Liver (tissue), 3 donors: ENCODE results near the gene PIGQ.

Source experiments
- ATF3 ChIP-seq: IDR thresholded peaks from 2 replicates; pipeline ENCODE4 v1.6.1; 2016; ENCODE audit warnings: antibody characterized with exemption
- CTCF ChIP-seq: fragments of 150-350 bp; IDR thresholded peaks from 2 replicates; pipeline ENCODE4 v1.5.1; 2017; ENCODE audit warnings: improper control_type of control experiment, low read depth, low read length; ENCODE audit not compliant: missing input control
- MAX ChIP-seq: IDR thresholded peaks from 2 replicates; pipeline ENCODE4 v1.6.1; 2016; ENCODE audit warnings: antibody characterized with exemption
- RAD21 ChIP-seq, 2 donors: IDR thresholded peaks; 2 replicates each; pipeline ENCODE4 v1.6.1; 2016; ENCODE audit warnings: antibody characterized with exemption in 2 of 2, mild to moderate bottlenecking in 2 of 2
- TAF1 ChIP-seq: conservative IDR thresholded peaks from 2 replicates; pipeline ENCODE4 v1.6.1; 2016; ENCODE audit warnings: antibody characterized with exemption, mild to moderate bottlenecking
- donor health status: healthy.
- donor health status: healthy.

- TF ChIP-seq CTCF (no peak), TAF1 (no peak), RAD21 (IDR thresholded peaks at IDR 0.05) (no peak), MAX (no peak), ATF3 (no peak)
Measured at GRCh38 chr16:621526-622105, 51.8 kb downstream of the PIGQ start.
